Medulla oblongata (tissue), 1 donor: ENCODE measurements around the gene ADAMTS2.
A peak's percentile ranks its signal among the peaks of the same experiment; 100 is the strongest.

ENCODE experiments used
- DNase-seq: peaks from one replicate; pipeline ENCODE4 v3.0.0-alpha.2; 2015; ENCODE audit errors: extremely low spot score

ADAMTS2 gene

GRCh38 chr5:179266291-179267070 lies 78.8 kb downstream of the ADAMTS2 start:
- no peak for DNase-seq

- DNase-seq: peak; percentile 34
Measured at GRCh38 chr5:179265514-179266290, 79.6 kb downstream of the ADAMTS2 start.

GRCh38 chr5:179264783-179265513 lies 80.3 kb downstream of the ADAMTS2 start:
- DNase-seq: no peak

DNA sequence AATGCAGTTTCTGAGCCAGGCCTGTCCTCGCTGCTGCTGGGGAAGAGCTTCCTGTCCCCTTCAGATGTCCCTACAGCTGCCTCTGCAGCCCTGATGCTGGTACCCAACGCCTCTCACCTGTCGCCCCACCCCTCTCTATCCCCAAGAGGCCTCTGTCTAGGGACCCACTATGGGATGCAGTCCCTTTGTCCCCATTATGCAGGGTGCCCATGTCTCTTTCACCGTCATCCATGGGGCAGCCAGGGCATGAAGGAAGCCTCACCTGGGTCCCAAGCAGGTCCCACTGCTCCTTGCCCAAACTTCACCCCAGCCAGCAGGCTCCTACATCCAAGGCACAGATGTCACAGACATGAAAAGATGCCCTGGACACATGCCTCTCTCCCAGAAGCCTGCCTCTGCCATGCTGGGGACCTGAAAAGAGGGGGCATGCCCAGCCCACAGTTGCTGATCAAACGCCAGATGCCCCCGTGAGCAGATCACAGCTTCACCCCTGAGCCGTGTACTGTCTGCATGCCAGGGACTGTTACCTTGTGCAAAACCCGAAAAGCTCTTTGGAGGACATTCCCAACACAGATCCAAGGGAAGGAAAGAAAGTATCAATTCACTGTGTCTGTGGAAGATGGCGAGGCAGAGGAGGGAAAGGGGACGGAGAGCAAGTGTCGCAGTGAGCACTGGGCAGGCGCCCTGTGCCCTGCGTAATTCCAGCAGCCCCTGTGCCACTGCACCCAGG lies 81.0 kb downstream of the ADAMTS2 start:
- no peak for DNase-seq

DNA sequence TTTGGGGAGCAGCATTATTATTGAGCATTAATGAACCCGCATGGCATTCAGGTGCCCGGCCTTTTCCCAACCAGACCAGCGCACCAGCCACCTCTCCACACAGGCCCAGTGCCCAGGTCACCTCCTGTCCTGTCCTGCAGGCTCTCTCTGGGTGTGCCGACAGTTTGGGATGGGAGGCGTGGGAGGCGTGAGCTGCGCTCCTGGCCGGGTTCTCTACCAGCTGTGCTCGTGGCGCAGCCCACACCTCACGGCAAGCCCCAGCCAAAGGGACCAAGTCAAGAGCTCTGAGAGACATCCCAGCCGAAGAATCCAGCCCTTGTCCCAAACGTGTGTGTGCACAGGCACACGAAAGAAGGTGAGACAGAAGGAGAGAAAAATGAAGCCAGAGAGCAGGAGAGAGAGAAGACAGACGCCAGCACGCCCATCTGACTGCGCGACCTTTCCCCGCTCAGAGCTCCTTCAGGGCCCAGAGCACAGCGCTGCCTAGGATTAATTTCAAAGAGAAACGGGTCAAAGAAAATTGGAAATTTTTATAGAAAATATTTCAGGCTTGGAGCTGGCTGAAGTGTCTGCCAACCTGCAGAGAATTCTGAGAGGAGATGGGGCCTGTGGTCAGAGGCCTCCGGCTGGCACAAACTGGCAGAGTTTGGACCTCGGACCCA lies 81.7 kb downstream of the ADAMTS2 start:
- DNase-seq: no peak

DNA sequence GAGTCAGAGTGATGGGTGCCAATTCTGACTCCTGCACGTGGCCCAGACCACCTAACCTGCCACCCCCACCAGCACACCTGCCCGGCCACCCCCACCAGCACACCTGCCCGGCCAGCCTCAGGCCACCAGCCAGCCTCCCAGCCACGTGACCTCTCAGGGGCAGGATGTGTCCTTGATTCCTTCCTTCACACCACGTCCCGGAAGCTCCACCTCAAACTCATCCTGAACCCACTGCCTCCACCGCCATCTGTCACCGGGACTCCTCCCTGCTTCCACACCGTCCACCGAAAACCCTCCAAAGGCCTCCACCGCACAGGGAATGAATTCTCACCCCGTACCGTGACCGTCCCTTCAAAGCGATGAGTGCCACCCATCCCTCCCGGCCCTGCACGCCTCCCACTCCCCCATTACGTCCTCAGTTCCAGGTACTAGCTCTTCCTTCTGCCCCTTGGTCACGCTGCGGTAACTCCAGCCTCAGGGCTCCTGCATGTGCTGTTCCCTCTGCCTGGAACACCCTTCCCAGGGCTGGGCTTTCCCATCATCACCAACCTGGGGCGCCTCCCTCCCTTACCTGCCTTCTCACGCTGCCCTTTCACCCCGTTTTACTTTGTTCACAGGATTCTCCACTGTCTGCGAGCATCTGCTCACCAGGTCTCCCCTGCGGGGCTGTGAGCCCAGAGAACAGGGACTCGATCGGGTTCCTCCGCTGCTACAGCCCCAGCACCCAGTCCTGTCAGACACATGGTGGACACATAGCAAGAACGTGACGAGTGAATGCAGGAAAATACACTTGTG lies 82.9 kb downstream of the ADAMTS2 start:
- no peak for DNase-seq

- DNase-seq: no peak
Measured at GRCh38 chr5:179261301-179262125, 83.7 kb downstream of the ADAMTS2 start.

GRCh38 chr5:179260324-179261070 lies 84.8 kb downstream of the ADAMTS2 start:
- no peak for DNase-seq

GRCh38 chr5:179259731-179260323 lies 85.4 kb downstream of the ADAMTS2 start:
- no peak for DNase-seq

DNA sequence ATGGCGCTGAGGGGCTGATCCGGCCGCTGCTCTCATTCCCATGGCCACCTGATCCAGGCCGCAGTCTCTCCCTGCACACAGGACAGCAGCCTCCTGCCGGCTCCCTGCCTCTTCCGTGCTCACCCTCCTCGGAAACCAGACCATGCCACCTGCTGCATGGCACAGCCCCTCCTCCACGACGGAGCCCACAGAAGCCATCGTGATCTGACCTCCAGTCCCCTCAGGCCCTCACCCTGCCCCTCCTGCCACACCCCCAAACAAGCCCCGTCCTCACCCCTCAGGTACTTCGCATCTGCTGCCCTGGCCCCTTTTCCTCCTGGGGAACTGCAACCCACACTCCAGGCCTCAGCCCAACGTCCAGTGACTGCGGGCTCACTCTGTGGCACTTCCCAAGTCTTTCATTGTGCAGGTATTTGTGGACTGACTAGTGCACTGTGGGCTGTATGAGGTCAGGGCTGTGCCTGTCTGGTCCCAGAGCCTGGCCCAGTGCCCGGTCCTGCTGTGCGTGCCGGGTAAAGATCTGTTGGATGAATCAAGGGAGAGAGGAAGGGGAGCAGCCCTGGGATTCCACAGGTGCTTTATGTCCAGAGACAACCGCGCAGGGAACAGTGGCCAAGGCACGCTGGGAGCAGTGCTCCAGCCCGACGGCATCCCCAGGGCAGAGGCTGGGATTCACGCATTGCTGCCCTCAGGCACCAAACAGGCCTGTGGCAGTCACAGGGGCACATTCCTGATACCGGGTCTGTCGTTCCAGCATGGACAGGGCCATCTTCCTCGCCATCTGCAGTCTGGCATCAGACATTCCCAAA lies 86.1 kb downstream of the ADAMTS2 start:
- DNase-seq: no peak

- no peak for DNase-seq
Measured at GRCh38 chr5:179258001-179258921, 87.0 kb downstream of the ADAMTS2 start.

DNA sequence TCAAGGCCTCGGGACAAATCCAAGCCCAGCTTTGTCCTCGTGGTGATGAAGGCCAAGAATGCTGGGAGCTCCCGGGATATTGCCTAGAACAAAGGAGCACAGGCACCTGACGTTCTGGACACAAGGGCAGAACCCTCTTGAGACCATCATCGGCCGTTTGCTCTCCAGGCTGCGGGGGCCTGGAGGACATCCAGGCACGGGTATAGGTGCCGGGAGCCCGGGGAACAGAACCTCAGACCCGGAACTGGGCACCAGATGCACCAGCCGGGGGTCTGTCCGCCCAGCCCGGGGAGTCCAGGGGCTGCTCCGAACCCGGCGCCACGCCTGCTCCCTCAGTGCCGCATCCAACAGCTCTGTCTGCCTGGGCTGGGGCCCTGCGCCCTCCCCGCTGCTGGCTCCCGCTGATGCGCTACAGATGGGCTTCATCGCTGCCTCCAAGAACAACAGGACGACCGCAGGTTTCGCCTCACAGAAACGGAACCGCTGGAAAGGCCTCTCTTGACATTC lies 88.0 kb downstream of the ADAMTS2 start:
- DNase-seq: no peak

- no peak for DNase-seq
Measured at GRCh38 chr5:179256328-179257175, 88.7 kb downstream of the ADAMTS2 start.

DNA sequence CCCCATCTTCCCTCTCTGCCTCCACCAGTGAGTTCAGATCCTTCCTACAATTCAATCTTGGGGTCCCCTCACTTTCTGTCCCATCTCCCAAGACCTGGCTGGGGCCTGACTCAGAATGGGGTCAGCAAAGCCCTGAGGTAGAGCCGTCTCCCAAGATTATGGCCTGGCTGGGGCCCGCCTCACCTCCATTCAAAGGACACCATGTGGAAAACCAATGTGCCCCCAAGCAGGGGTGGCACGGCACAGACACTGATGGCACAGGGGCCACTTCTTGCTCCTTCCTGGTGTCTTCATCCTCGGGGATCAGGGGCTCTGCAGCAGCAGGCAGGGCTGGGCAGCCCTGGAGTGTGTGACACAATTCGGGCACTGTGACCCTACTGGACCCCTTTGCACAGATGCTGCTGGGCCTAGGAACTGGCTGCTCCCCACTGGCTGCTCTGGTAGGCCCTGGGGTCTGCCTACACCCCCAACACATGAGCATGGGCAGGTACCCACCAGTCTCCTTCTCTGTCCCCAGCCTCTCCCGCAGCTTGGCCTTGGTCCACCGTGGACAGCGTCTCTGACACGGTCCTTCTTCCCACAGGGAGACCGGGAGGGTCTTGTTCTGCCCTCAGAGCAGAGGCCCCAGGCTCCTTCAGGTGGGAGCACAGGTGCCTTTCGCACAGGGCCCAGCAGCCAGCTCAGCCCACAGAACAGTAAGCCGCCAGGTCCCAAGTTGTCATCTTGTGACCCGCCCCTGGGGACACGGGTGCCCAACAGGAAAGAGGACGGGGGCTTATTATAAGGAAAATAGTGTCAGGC lies 89.5 kb downstream of the ADAMTS2 start:
- no peak for DNase-seq
